SU-DHL-6 (cell line): ENCODE results near the gene GNA14.

Experiments used
- H2AFZ ChIP-seq: fragments of 200-600 bp; sonication (generic); 2 replicates; pipeline ENCODE4 v1.6.1; 2014; ENCODE audit warnings: low read depth, mild to moderate bottlenecking, moderate library complexity, mixed read lengths, antibody characterized with exemption, low read length; ENCODE audit not compliant: severe bottlenecking
- H3F3A ChIP-seq: fragments of 200-600 bp; shearing (Covaris generic); 2 replicates; pipeline ENCODE4 v1.6.0; 2016; ENCODE audit warnings: antibody characterized with exemption, mild to moderate bottlenecking; ENCODE audit not compliant: insufficient read depth
- H3K27ac ChIP-seq: fragments of 200-600 bp; sonication (generic); 2 replicates; pipeline ENCODE4 v1.5.1; 2016; ENCODE audit warnings: low read depth, mild to moderate bottlenecking, low read length, moderate library complexity, mixed read lengths
- H3K27me3 ChIP-seq: fragments of 200-600 bp; sonication (generic), shearing (Covaris generic); 2 replicates; pipeline ENCODE4 v1.6.0; 2014; ENCODE audit warnings: mild to moderate bottlenecking, low read length
- H3K36me3 ChIP-seq: fragments of 200-600 bp; sonication (generic); 2 replicates; pipeline ENCODE4 v1.6.1; 2014; ENCODE audit warnings: mild to moderate bottlenecking, low read length, mixed read lengths
- H3K4me2 ChIP-seq: fragments of 300-600, 200-600 bp; shearing (Covaris generic), sonication (generic); 2 replicates; pipeline ENCODE4 v1.6.0; 2014; ENCODE audit warnings: low read length, low read depth, mild to moderate bottlenecking; ENCODE audit not compliant: poor library complexity, severe bottlenecking
- H3K4me3 ChIP-seq: fragments of 200-600 bp; sonication (generic); 2 replicates; pipeline ENCODE4 v1.5.1; 2014; ENCODE audit warnings: antibody characterized with exemption, low read length, mild to moderate bottlenecking, mixed read lengths; ENCODE audit not compliant: insufficient read depth, poor library complexity, severe bottlenecking
- H3K79me2 ChIP-seq: fragments of 200-600 bp; sonication (generic); 2 replicates; pipeline ENCODE4 v1.6.1; 2014; ENCODE audit warnings: mild to moderate bottlenecking, low read length, moderate library complexity; ENCODE audit not compliant: insufficient read depth
- H3K9ac ChIP-seq: fragments of 200-600 bp; sonication (generic); 2 replicates; pipeline ENCODE4 v1.7.0; 2014; ENCODE audit warnings: mild to moderate bottlenecking, low read length
- H3K9me2 ChIP-seq: fragments of 200-600 bp; sonication (generic); replicated peaks from 2 replicates; pipeline ENCODE4 v1.6.1; 2014; ENCODE audit warnings: low read length; ENCODE audit not compliant: insufficient read depth
- H3K9me3 ChIP-seq: fragments of 200-600 bp; sonication (generic); 2 replicates; pipeline ENCODE4 v1.6.1; 2014; ENCODE audit warnings: low read length, mixed read lengths; ENCODE audit not compliant: insufficient read depth
- H4K20me1 ChIP-seq: fragments of 200-600 bp; sonication (generic); 2 replicates; pipeline ENCODE4 v1.6.1; 2014; ENCODE audit warnings: low read depth, mild to moderate bottlenecking, antibody characterized with exemption, low read length, moderate library complexity, mixed read lengths
- CTCF ChIP-seq: fragments of 200-600 bp; sonication (generic); IDR thresholded peaks from one replicate; pipeline ENCODE4 v1.5.1; 2017; ENCODE audit warnings: antibody characterized with exemption, mild to moderate bottlenecking, low read length, moderate library complexity; ENCODE audit not compliant: insufficient read depth, poor library complexity, severe bottlenecking
- EZH2phosphoT487 ChIP-seq: fragments of 200-600 bp; sonication (generic), shearing (Covaris generic); conservative IDR thresholded peaks from 2 replicates; pipeline ENCODE4 v1.6.1; 2018; ENCODE audit warnings: mild to moderate bottlenecking, antibody characterized with exemption, low read length, moderate library complexity, mixed read lengths

Gene GNA14

DNA sequence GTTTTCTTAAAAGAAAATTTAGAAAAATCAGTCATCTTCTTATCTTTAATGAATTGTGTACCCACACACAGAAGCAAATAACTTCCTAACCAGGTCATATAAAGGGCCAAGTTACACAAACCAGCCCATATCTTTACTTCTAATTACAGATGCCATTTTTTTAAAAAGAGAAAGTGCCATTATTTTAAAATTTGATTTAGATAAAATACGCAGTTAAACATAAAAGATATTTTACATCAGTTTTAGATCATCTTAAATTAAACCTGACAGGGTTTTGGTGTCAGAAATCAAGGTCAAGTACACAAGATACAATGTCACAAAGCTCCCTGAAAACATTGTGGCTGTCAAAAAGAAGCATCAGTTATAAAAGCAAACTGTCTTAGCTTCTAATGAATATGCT is 129.4 kb downstream of the GNA14 start:
- Histone ChIP-seq H3F3A (no peaks in the 10 kb centered on the region), H3K9me3 (no peaks in the 10 kb centered on the region), H3K27ac (no peak overlapping the region), H2AFZ (no peak overlapping the region), H3K27me3 (no peaks in the 10 kb centered on the region), H3K79me2 (no peaks in the 10 kb centered on the region), H4K20me1 (no peaks in the 10 kb centered on the region), H3K4me3 (no peak overlapping the region), H3K36me3 (no peaks in the 10 kb centered on the region), H3K9me2 (no peaks in the 10 kb centered on the region), H3K9ac (no peak overlapping the region), H3K4me2 (no peak overlapping the region)
- TF ChIP-seq CTCF (no peak), EZH2phosphoT487 (no peak)

GRCh38 chr9:77516781-77517180 is 131.3 kb downstream of the GNA14 start:
- Histone ChIP-seq H3K27me3 (no peaks in the 10 kb centered on the region), H3K79me2 (no peaks in the 10 kb centered on the region), H3K36me3 (no peaks in the 10 kb centered on the region), H3K9ac (no peak overlapping the region), H4K20me1 (no peaks in the 10 kb centered on the region), H3K9me3 (no peaks in the 10 kb centered on the region), H3K9me2 (no peaks in the 10 kb centered on the region), H3K27ac (no peak overlapping the region), H3F3A (no peaks in the 10 kb centered on the region), H2AFZ (no peak overlapping the region), H3K4me2 (no peak overlapping the region), H3K4me3 (no peak overlapping the region)
- TF ChIP-seq EZH2phosphoT487: no peak
- no peak for TF ChIP-seq CTCF

DNA sequence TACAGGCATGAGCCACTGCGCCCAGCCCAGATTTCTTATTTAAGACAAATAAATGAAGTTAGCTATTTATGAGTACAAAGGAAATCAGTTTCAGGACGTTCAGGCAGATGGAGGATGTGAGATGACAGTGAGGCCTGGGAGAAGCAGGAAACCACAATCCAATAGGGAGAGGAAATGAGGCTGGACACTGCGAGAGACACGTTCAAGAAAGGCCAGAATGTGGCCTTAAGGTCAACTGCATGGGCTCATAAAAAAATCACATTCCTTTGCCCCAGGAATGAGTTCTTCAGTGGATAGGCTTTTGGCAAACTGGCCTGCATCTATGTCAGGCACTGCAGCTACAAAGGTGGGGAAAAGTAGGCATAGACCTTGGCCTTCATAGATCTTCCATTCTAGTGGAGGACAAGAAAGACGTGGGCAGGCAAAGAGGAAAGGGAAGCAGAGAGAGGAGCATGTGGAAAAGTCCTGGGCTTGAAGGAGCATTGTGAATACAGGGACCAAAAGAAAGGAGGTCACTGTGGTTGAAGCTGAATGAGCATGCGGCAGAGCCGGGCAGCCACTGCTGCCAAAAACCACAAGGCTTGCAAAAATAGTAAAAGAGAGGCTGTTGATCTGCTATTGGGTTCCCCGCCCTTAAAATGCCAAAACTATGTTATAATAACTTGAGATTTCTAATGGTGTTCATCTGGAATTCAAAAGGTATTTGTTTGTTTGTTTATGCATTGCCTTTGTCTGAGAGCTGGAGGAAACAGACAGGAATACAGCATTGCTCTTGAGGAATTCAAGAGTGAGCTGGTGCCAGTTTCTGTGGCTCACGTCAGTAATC is 133.0 kb downstream of the GNA14 start:
- H3K9ac ChIP-seq: no peak overlapping the region
- no peaks in the 10 kb centered on the region for H3K9me2 ChIP-seq
- H3K27ac ChIP-seq: no peak overlapping the region
- H3K9me3 ChIP-seq: no peaks in the 10 kb centered on the region
- H3K27me3 ChIP-seq: no peaks in the 10 kb centered on the region
- no peak overlapping the region for H2AFZ ChIP-seq
- H4K20me1 ChIP-seq: no peaks in the 10 kb centered on the region
- H3F3A ChIP-seq: no peaks in the 10 kb centered on the region
- no peak overlapping the region for H3K4me2 ChIP-seq
- TF ChIP-seq EZH2phosphoT487: no peak
- TF ChIP-seq CTCF: no peak
- H3K79me2 ChIP-seq: no peaks in the 10 kb centered on the region
- no peak overlapping the region for H3K4me3 ChIP-seq
- H3K36me3 ChIP-seq: no peaks in the 10 kb centered on the region
